GM23338 (cell line): ENCODE measurements around the gene SCIN.

Source experiments
- EZH2 ChIP-seq: fragments of 200-600 bp; sonication (generic); IDR thresholded peaks from one replicate; pipeline ENCODE4 v1.8.0; 2017; ENCODE audit warnings: antibody characterized with exemption, mild to moderate bottlenecking, low read depth; ENCODE audit not compliant: unreplicated experiment
- POLR2AphosphoS5 ChIP-seq: IDR thresholded peaks from 2 replicates; pipeline ENCODE4 v1.6.1; 2016; ENCODE audit warnings: antibody characterized with exemption, low read depth
- REST ChIP-seq: IDR thresholded peaks from one replicate; pipeline ENCODE4 v1.6.1; 2018; ENCODE audit warnings: antibody characterized with exemption; ENCODE audit not compliant: unreplicated experiment
- TF ChIP-seq, protein P1 (sequence below), 2 experiments: fragments of 200-600 bp in 1 of 2; sonication (generic) in 1 of 2; conservative IDR thresholded peaks; 2 replicates each; pipeline versions ENCODE4 v1.5.1 to v1.6.1; 2016 to 2017; ENCODE audit warnings: antibody characterized with exemption in 2 of 2, low read depth in 2 of 2, mild to moderate bottlenecking in 2 of 2, moderate library complexity in 1 of 2

DNA sequence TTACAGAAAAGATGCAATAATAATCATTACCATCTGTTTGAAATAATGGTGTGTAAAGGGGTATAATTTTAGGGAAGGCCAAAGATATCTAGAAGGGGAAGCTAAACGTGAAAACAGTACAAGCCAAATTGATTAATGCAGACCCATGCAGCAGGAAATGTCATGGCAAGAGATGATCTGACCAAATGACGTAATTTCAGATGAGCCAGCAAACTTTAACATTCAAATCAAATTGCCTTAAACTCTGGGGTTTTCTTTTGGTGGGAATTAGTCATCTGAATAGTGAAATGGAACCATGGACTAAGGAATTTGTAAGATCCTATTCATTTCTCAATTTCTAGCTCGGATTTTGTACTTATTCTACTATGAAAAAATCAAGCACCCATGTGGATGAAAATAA is 21.4 kb upstream of the SCIN start:
- no peak for TF ChIP-seq EZH2
- TF ChIP-seq POLR2AphosphoS5 = no peak
- TF ChIP-seq, protein P1, sequence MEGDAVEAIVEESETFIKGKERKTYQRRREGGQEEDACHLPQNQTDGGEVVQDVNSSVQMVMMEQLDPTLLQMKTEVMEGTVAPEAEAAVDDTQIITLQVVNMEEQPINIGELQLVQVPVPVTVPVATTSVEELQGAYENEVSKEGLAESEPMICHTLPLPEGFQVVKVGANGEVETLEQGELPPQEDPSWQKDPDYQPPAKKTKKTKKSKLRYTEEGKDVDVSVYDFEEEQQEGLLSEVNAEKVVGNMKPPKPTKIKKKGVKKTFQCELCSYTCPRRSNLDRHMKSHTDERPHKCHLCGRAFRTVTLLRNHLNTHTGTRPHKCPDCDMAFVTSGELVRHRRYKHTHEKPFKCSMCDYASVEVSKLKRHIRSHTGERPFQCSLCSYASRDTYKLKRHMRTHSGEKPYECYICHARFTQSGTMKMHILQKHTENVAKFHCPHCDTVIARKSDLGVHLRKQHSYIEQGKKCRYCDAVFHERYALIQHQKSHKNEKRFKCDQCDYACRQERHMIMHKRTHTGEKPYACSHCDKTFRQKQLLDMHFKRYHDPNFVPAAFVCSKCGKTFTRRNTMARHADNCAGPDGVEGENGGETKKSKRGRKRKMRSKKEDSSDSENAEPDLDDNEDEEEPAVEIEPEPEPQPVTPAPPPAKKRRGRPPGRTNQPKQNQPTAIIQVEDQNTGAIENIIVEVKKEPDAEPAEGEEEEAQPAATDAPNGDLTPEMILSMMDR (conservative IDR thresholded peaks at IDR 0.05; ENCODE audit: low read depth in 2 of 2) = no peak
- no peak for TF ChIP-seq REST
